ENCODE measurements around the gene PKM. TPM values are rescaled to one million over a fixed set of nuclear protein-coding genes. Genes with fewer than 3 reads are reported as not detected.

Gene PKM
- total and polyA plus RNA-seq, 2 donors (not counting 3 experiments of a cell fraction or from before 2014, with no cell fraction given), result 689 to 968 TPM

DNA sequence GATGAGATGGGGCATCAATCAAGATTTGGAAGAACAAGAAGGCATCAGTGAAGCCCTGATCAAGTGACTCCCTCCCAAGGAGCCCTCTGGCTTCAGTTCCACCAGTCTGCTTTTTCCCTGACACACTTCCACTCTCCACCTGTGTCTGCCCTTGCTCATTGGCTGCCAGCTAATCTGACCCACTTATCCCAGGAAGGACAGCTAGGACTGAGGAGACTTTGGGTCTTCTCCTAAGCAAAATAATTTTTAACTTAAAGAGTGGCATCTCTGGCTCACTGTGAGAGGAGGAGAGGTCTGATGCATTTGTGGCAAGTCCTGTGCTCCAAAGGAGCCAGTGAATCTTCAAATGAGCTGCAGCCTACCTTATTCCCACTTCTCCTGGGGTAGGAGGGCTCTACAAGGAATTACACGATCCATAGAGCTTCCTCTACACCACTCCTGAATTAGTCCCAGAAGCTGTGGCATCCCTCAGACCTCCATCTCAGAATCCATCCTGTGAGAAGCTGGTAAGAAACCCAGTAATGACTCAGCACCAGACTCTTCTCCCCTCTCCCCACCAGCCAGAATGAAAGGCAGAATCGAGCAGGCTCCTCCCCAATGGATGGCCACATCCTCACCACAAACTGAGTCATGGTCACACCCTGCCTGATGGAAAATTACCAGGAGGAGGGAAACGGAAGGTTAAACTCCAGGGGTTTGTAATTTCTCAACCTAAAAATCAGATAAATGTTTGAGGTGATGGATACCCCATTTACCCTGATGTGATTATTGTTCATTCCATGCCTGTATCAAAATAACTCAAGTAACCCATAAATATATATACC lies 6.3 kb upstream of the PKM start:
- Histone ChIP-seq H2AFZ (ENCODE audit: low read depth, low read length) (peak overlapping the region; percentile 88), H3K4me1 (ENCODE audit: control insufficient read depth, extremely low read depth, insufficient read depth, low read length) (peaks cover 26% of the 10 kb centered on the region), H3K27ac (ENCODE audit: insufficient read depth, low read depth, low read length) (peak overlapping the region; percentile 85), H3K9ac (replicated peaks; ENCODE audit: extremely low read depth, insufficient read depth, low read length) (peak overlapping the region; percentile 85), H3K79me2 (ENCODE audit: control insufficient read depth, insufficient read depth, low read length) (no peaks in the 10 kb centered on the region), H3K4me3 (replicated peaks in 1 of 3; ENCODE audit: insufficient read depth in 1 of 3, low read depth in 1 of 3, low read length in 3 of 3) (peak overlapping the region in 1 of 3 experiments; percentile 59), H4K20me1 (replicated peaks; ENCODE audit: control insufficient read depth, extremely low read depth, insufficient read depth, low read length) (no peaks in the 10 kb centered on the region), H3K27me3 (ENCODE audit: control insufficient read depth in 2 of 2, insufficient read depth in 2 of 2, low read length in 2 of 2) (no peaks in the 10 kb centered on the region), H3K36me3 (ENCODE audit: control insufficient read depth in 2 of 2, extremely low read depth in 1 of 2, insufficient read depth in 2 of 2, low read length in 2 of 2) (peaks cover 0 to 14% of the 10 kb centered on the region in 2 experiments), H3K9me3 (replicated peaks; ENCODE audit: control insufficient read depth, insufficient read depth, low read length) (no peaks in the 10 kb centered on the region), H3K4me2 (ENCODE audit: insufficient read depth, low read length) (peak overlapping the region; percentile 83), H3K9me1 (replicated peaks; ENCODE audit: control insufficient read depth, extremely low read depth, insufficient read depth, low read length) (no peaks in the 10 kb centered on the region)
- dilution Hi-C loops (cut with MboI; ENCODE audit: extremely low pct_ligation_motif_present, low sequenced_read_pairs) (no loop called here), intact Hi-C loops (cut with micrococcal nuclease) (loop anchor here (1.0 to 10.0 kb wide), 2 partner anchors 10 to 942 kb away; no protein-coding TSS in a partner anchor)
- peak; percentile 83 for TF ChIP-seq POLR2A (IDR thresholded peaks at IDR 0.05; ENCODE audit: low read depth, low read length)
- TF ChIP-seq FOS (IDR thresholded peaks at IDR 0.05; ENCODE audit: borderline replicate concordance, insufficient read depth, low read length), result peak; percentile 93
- TF ChIP-seq GATA2 (IDR thresholded peaks at IDR 0.05; ENCODE audit: insufficient read depth, insufficient read length, low read depth, low read length), result no peak
- peak; percentile 64 for TF ChIP-seq JUN (IDR thresholded peaks at IDR 0.05; ENCODE audit: borderline replicate concordance, insufficient read depth, insufficient read length, low read depth)
- no peak for TF ChIP-seq MYC (IDR thresholded peaks at IDR 0.05; ENCODE audit: low read depth, low read length)
- no peak for TF ChIP-seq EZH2 (IDR thresholded peaks at IDR 0.05; ENCODE audit: borderline replicate concordance, low read depth, low read length, severe bottlenecking)
- TF ChIP-seq MAX (IDR thresholded peaks at IDR 0.05; ENCODE audit: insufficient read depth, insufficient read length), result no peak
- TF ChIP-seq, protein P1, sequence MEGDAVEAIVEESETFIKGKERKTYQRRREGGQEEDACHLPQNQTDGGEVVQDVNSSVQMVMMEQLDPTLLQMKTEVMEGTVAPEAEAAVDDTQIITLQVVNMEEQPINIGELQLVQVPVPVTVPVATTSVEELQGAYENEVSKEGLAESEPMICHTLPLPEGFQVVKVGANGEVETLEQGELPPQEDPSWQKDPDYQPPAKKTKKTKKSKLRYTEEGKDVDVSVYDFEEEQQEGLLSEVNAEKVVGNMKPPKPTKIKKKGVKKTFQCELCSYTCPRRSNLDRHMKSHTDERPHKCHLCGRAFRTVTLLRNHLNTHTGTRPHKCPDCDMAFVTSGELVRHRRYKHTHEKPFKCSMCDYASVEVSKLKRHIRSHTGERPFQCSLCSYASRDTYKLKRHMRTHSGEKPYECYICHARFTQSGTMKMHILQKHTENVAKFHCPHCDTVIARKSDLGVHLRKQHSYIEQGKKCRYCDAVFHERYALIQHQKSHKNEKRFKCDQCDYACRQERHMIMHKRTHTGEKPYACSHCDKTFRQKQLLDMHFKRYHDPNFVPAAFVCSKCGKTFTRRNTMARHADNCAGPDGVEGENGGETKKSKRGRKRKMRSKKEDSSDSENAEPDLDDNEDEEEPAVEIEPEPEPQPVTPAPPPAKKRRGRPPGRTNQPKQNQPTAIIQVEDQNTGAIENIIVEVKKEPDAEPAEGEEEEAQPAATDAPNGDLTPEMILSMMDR (IDR thresholded peaks at IDR 0.05; ENCODE audit: extremely low read depth in 1 of 2, insufficient read depth in 1 of 2, low read depth in 1 of 2, low read length in 2 of 2), result no peak
- TF ChIP-seq POLR2AphosphoS5 (IDR thresholded peaks at IDR 0.05; ENCODE audit: insufficient read depth, low read depth, low read length), result peak; percentile 70
- DNase-seq (ENCODE audit: low read depth, low spot score) (peak; percentile 90), FAIRE-seq (peak; percentile 97)
- ChIA-PET CTCF (interaction anchor here (1.0 to 1.7 kb wide), 3 partner anchors 10 to 37 kb away, joined by 3 to 13 read pairs (median 4); no protein-coding TSS in a partner anchor), POLR2A (interaction anchor here (0.6 to 1.2 kb wide), 3 partner anchors 9 to 26 kb away, joined by 3 to 4 read pairs (median 3); no protein-coding TSS in a partner anchor)
- BruUV-seq (replicated peaks), result TSS peak; percentile 94
